Panc1 (cell line): ENCODE measurements around the gene FBXO46. TPM values are rescaled to one million over a fixed set of nuclear protein-coding genes. Genes with fewer than 3 reads are reported as not detected.

Experiments
- ATAC-seq: fragments of 200-7000 bp; cut with Tn5 transposase; 2 replicates; pipeline ENCODE4 v1.9.1; 2020; ENCODE audit warnings: mild to moderate bottlenecking, moderate library complexity
- BruUV-seq: library from RNA; stranded (reverse); fragments of 400-500 nt; replicated peaks from 2 replicates; lab custom pipeline; 2021; lab: Mats Ljungman, UMichigan
- CTCF ChIA-PET: fragments of 300-600 bp; sonication (Branson Sonifier 250); formaldehyde crosslinking; loops from one replicate; lab custom pipeline; 2022; ENCODE audit warnings: antibody characterized with exemption; lab: Charles Lee
- POLR2A ChIA-PET: fragments of 300-600 bp; sonication (Branson Sonifier 250); formaldehyde crosslinking; loops from one replicate; lab custom pipeline; 2022; ENCODE audit warnings: antibody characterized with exemption; lab: Charles Lee
- DNase-seq: peaks from one replicate; pipeline ENCODE4 v3.0.0-alpha.2; 2010; ENCODE audit warnings: low read depth, low spot score
- H3K27ac ChIP-seq: 2 replicates; pipeline ENCODE4 v1.5.1; 2011; ENCODE audit warnings: mild to moderate bottlenecking, low read length, inconsistent platforms
- H3K27me3 ChIP-seq: fragments of 200-500 bp; sonication (Bioruptor generic); 2 replicates; pipeline ENCODE4 v1.6.0; 2014; ENCODE audit warnings: low read length, inconsistent platforms; ENCODE audit not compliant: control insufficient read depth, insufficient read depth
- H3K36me3 ChIP-seq: fragments of 200-500 bp; sonication (Bioruptor generic); 2 replicates; pipeline ENCODE4 v1.5.1; 2014; ENCODE audit warnings: inconsistent platforms, mild to moderate bottlenecking, low read length, moderate library complexity; ENCODE audit not compliant: control insufficient read depth, insufficient read depth
- H3K4me1 ChIP-seq: 2 replicates; pipeline ENCODE4 v1.5.1; 2011; ENCODE audit warnings: inconsistent platforms, mild to moderate bottlenecking, low read length, moderate library complexity; ENCODE audit not compliant: control insufficient read depth, insufficient read depth
- H3K4me3 ChIP-seq, 2 experiments: 2 replicates each; pipeline ENCODE4 v1.5.1; 2011 to 2012; ENCODE audit warnings: low read depth in 2 of 2, low read length in 2 of 2, mild to moderate bottlenecking in 2 of 2, inconsistent platforms in 1 of 2, moderate library complexity in 1 of 2
- H3K9me3 ChIP-seq: fragments of 200-500 bp; sonication (Bioruptor generic); 2 replicates; pipeline ENCODE4 v1.5.1; 2014; ENCODE audit warnings: low read depth, mild to moderate bottlenecking, inconsistent platforms, low read length, moderate library complexity; ENCODE audit not compliant: control insufficient read depth, insufficient read depth
- CTCF ChIP-seq: fragments of 450-650 bp; IDR thresholded peaks from 2 replicates; pipeline ENCODE4 v1.5.1; 2017; ENCODE audit warnings: mild to moderate bottlenecking
- POLR2AphosphoS5 ChIP-seq: IDR thresholded peaks from 2 replicates; pipeline ENCODE4 v1.6.1; 2012; ENCODE audit warnings: mild to moderate bottlenecking, low read depth, low read length, moderate library complexity
- SIN3A ChIP-seq: IDR thresholded peaks from 2 replicates; pipeline ENCODE4 v1.6.1; 2012; ENCODE audit warnings: low read depth, mild to moderate bottlenecking, low read length, moderate library complexity, borderline replicate concordance; ENCODE audit not compliant: insufficient read depth
- TCF7L2 ChIP-seq: IDR thresholded peaks from 2 replicates; pipeline ENCODE4 v1.6.1; 2011; ENCODE audit warnings: mild to moderate bottlenecking, low read depth, low read length, inconsistent platforms
- in situ Hi-C: cut with HindIII; loops from 2 replicates; pipeline ENCODE4 v1.10.0; 2016; ENCODE audit warnings: low sequenced_read_pairs, low pct_unique_long_range_greater_than_20kb
- intact Hi-C: fragments of 100-400 bp; cut with micrococcal nuclease; formaldehyde crosslinking; loops from one replicate; pipeline ENCODE4 v1.10.0; 2022; ENCODE audit not compliant: unreplicated experiment
- total RNA-seq: library from RNA; stranded (reverse); gene quantifications from one replicate; pipeline ENCODE4 v1.2.1, GENCODE V29; 2021; ENCODE audit not compliant: unreplicated experiment
- TF ChIP-seq, protein P1 (sequence below), 2 experiments: IDR thresholded peaks; 2 replicates each; pipeline ENCODE4 v1.6.1; 2011 to 2012; ENCODE audit warnings: low read depth in 2 of 2, control low read depth in 1 of 2, low read length in 1 of 2, mild to moderate bottlenecking in 1 of 2, moderate library complexity in 1 of 2; ENCODE audit not compliant: insufficient read depth in 1 of 2

The FBXO46 gene
- total RNA-seq, 1 experiment from 2014 or later, result 25.1 TPM

DNA sequence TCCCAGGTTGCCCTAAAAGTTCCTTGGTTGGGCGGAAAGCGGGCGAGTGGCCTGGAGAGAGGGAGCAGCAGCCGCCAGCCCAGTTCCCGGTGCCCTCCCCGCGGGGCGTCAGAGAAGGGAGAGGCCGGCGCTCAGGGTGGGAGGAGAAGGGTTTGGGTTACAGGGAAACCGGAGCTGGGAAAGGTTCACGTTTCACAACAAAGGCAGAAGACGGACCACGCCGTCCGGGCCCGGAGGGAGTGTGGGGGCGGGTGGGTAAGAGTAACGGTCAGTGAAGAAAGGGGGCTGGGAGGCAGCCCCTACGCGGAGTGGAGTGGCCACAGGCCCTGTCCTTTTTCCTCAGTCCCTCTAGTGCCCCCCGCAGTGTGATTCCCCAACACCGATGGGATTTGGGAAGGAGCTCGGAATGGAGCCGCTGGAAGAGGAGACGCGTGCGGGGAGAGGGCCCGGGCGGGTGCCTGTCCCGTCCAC is 36.7 kb upstream of the FBXO46 start:
- peaks cover 32% of the 10 kb centered on the region for H3K4me1 ChIP-seq
- DNase-seq (no peak), ATAC-seq (peak; percentile 3; the same call in 1 of the 2 replicates)
- TF ChIP-seq CTCF, result no peak
- peak; percentile 42 for TF ChIP-seq POLR2AphosphoS5
- TF ChIP-seq, protein P1, sequence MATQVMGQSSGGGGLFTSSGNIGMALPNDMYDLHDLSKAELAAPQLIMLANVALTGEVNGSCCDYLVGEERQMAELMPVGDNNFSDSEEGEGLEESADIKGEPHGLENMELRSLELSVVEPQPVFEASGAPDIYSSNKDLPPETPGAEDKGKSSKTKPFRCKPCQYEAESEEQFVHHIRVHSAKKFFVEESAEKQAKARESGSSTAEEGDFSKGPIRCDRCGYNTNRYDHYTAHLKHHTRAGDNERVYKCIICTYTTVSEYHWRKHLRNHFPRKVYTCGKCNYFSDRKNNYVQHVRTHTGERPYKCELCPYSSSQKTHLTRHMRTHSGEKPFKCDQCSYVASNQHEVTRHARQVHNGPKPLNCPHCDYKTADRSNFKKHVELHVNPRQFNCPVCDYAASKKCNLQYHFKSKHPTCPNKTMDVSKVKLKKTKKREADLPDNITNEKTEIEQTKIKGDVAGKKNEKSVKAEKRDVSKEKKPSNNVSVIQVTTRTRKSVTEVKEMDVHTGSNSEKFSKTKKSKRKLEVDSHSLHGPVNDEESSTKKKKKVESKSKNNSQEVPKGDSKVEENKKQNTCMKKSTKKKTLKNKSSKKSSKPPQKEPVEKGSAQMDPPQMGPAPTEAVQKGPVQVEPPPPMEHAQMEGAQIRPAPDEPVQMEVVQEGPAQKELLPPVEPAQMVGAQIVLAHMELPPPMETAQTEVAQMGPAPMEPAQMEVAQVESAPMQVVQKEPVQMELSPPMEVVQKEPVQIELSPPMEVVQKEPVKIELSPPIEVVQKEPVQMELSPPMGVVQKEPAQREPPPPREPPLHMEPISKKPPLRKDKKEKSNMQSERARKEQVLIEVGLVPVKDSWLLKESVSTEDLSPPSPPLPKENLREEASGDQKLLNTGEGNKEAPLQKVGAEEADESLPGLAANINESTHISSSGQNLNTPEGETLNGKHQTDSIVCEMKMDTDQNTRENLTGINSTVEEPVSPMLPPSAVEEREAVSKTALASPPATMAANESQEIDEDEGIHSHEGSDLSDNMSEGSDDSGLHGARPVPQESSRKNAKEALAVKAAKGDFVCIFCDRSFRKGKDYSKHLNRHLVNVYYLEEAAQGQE (IDR thresholded peaks at IDR 0.05; ENCODE audit: insufficient read depth in 1 of 2, low read depth in 2 of 2, low read length in 1 of 2), result no peak
- no peak for TF ChIP-seq TCF7L2
- 0 out of 2 replicates have a peak, but pooled peaks have one; percentile 22 for TF ChIP-seq SIN3A
- ChIA-PET POLR2A (interaction anchor here (0.6 kb wide), 2 partner anchors 16 to 834 kb away, joined by 7 to 14 read pairs; no protein-coding TSS in a partner anchor), CTCF (interaction anchor here (0.6 kb wide), 1 partner anchor 33 kb away, joined by 3 read pairs; no protein-coding TSS in a partner anchor)
- intact Hi-C loops (loop anchor here (10.0 kb wide), 1 partner anchor 63 kb away; no protein-coding TSS in a partner anchor), in situ Hi-C loops (no loop called here)
- no peaks in the 10 kb centered on the region; the same call in 1 of the 2 replicates for H3K36me3 ChIP-seq
- BruUV-seq, result no TSS peak
- no peaks in the 10 kb centered on the region for H3K9me3 ChIP-seq
- peak overlapping the region; percentile 66 to 77 for H3K4me3 ChIP-seq
- peak overlapping the region; percentile 86 for H3K27ac ChIP-seq
- no peaks in the 10 kb centered on the region for H3K27me3 ChIP-seq

- H3K9me3 ChIP-seq, result no peaks in the 10 kb centered on the region
- H3K4me1 ChIP-seq, result peaks cover 27% of the 10 kb centered on the region
- intact Hi-C loops (loop anchor here (10.0 kb wide), 1 partner anchor 62 kb away; no protein-coding TSS in a partner anchor), in situ Hi-C loops (no loop called here)
- H3K27ac ChIP-seq, result peak overlapping the region; percentile 86
- DNase-seq, result no peak
- POLR2A ChIA-PET, result interaction anchor here (0.6 kb wide), 2 partner anchors 15 to 835 kb away, joined by 7 to 14 read pairs; no protein-coding TSS in a partner anchor
- no peaks in the 10 kb centered on the region for H3K27me3 ChIP-seq
- H3K36me3 ChIP-seq, result no peaks in the 10 kb centered on the region; the same call in 1 of the 2 replicates
- no TSS peak for BruUV-seq
- ATAC-seq, result no peak
- no peak for TF ChIP-seq TCF7L2
- no peak for TF ChIP-seq CTCF
- no peak for TF ChIP-seq POLR2AphosphoS5
- TF ChIP-seq SIN3A, result no peak
- TF ChIP-seq, protein P1 (IDR thresholded peaks at IDR 0.05; ENCODE audit: insufficient read depth in 1 of 2, low read depth in 2 of 2, low read length in 1 of 2), result no peak
- peak overlapping the region; percentile 66 to 77 for H3K4me3 ChIP-seq
- CTCF ChIA-PET, result interaction anchor here (0.6 kb wide), 1 partner anchor 34 kb away, joined by 3 read pairs; no protein-coding TSS in a partner anchor
These were observed 36.2 kb upstream of the FBXO46 start for GRCh38 chr19:45766869-45767346.
